SK-N-SH (cell line): ENCODE measurements around the gene GRHL3.

Experiments used
- CTCF ChIP-seq: fragments of 200-600 bp; sonication (generic); IDR thresholded peaks from 2 replicates; pipeline ENCODE4 v1.6.1; 2017; ENCODE audit warnings: antibody characterized with exemption, mild to moderate bottlenecking, moderate library complexity
- ELF1 ChIP-seq: IDR thresholded peaks from 2 replicates; pipeline ENCODE4 v1.4.0; 2012
- EP300 ChIP-seq, 2 experiments: IDR thresholded peaks; 2 replicates each; pipeline versions ENCODE4 v1.4.0 to v1.6.1; 2012; ENCODE audit warnings: borderline replicate concordance in 1 of 2, low read depth in 1 of 2, low read length in 1 of 2
- FOXM1 ChIP-seq: IDR thresholded peaks from 2 replicates; pipeline ENCODE4 v1.4.0; 2012; ENCODE audit warnings: low read depth, mild to moderate bottlenecking
- MXI1 ChIP-seq: IDR thresholded peaks from 2 replicates; pipeline ENCODE4 v1.6.1; 2012; ENCODE audit warnings: mild to moderate bottlenecking, low read depth, low read length, improper control_type of control experiment
- PBX3 ChIP-seq: IDR thresholded peaks from 2 replicates; pipeline ENCODE4; 2012
- POLR2AphosphoS5 ChIP-seq: IDR thresholded peaks from 2 replicates; pipeline ENCODE4 v1.6.1; 2012; ENCODE audit warnings: low read depth, low read length
- RFX5 ChIP-seq: IDR thresholded peaks from 2 replicates; pipeline ENCODE4 v1.6.1; 2012; ENCODE audit warnings: mild to moderate bottlenecking, improper control_type of control experiment, low read length
- TCF12 ChIP-seq: IDR thresholded peaks from 2 replicates; pipeline ENCODE4 v1.4.0; 2012
- TEAD4 ChIP-seq: IDR thresholded peaks from 2 replicates; pipeline ENCODE4 v1.4.0; 2012; ENCODE audit warnings: mild to moderate bottlenecking, borderline replicate concordance; ENCODE audit not compliant: insufficient read depth
- TF ChIP-seq, protein P1 (sequence below): IDR thresholded peaks from 2 replicates; pipeline ENCODE4 v1.4.0; 2012; ENCODE audit warnings: low read depth

DNA sequence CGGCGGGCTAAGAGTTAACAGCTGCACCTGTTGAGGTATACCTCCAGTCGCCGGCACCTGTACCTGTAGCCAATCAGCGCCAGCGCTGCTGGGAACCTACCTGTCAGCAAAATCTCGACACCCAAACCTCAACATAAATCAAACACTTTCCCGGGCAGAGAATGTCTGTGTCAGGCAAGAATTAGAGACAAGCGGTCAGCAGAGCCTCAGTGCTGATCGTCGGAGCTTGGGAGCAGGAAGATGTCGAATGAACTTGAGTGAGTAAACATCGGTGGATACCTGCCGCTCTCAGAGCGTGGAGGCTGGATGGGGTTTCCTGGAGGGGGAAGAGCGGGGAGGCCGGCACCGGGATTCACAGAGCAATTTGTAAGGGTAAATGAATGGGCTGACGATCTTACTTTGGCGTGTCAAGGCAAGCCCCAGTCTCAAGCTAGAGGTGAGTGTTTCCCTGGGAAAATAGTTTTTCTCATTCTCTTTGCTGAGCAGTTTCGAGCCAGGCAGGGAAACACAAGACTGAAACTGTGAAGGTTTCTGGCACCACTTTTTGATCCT lies at the start of gene GRHL3:
- TF ChIP-seq CTCF = no peak
- TF ChIP-seq TEAD4 = no peak
- no peak for TF ChIP-seq PBX3
- no peak for TF ChIP-seq POLR2AphosphoS5
- no peak for TF ChIP-seq MXI1
- no peak for TF ChIP-seq FOXM1
- no peak for TF ChIP-seq RFX5
- no peak for TF ChIP-seq TCF12
- TF ChIP-seq, protein P1, sequence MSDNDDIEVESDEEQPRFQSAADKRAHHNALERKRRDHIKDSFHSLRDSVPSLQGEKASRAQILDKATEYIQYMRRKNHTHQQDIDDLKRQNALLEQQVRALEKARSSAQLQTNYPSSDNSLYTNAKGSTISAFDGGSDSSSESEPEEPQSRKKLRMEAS = no peak
- TF ChIP-seq EP300 (IDR thresholded peaks at IDR 0.05; ENCODE audit: borderline replicate concordance in 1 of 2, low read depth in 1 of 2, low read length in 1 of 2) = no peak
- no peak for TF ChIP-seq ELF1
